B cell (primary cell): ENCODE measurements around the gene PLIN4.

Experiments used
- EZH2 ChIP-seq: IDR thresholded peaks from 2 replicates; pipeline ENCODE4 v1.6.1; 2012; ENCODE audit warnings: borderline replicate concordance, low read depth, mild to moderate bottlenecking, moderate library complexity, low read length; ENCODE audit not compliant: insufficient read depth, poor library complexity, severe bottlenecking
- TF ChIP-seq, protein P1 (sequence below): fragments of 200-600 bp; IDR thresholded peaks from one replicate; pipeline ENCODE4 v1.8.0; 2022; ENCODE audit warnings: antibody characterized with exemption, mild to moderate bottlenecking

- TF ChIP-seq, protein P1, sequence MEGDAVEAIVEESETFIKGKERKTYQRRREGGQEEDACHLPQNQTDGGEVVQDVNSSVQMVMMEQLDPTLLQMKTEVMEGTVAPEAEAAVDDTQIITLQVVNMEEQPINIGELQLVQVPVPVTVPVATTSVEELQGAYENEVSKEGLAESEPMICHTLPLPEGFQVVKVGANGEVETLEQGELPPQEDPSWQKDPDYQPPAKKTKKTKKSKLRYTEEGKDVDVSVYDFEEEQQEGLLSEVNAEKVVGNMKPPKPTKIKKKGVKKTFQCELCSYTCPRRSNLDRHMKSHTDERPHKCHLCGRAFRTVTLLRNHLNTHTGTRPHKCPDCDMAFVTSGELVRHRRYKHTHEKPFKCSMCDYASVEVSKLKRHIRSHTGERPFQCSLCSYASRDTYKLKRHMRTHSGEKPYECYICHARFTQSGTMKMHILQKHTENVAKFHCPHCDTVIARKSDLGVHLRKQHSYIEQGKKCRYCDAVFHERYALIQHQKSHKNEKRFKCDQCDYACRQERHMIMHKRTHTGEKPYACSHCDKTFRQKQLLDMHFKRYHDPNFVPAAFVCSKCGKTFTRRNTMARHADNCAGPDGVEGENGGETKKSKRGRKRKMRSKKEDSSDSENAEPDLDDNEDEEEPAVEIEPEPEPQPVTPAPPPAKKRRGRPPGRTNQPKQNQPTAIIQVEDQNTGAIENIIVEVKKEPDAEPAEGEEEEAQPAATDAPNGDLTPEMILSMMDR: no peak
- TF ChIP-seq EZH2: no peak
Measured at GRCh38 chr19:4522291-4523002, 4.2 kb upstream of the PLIN4 start.
